Measurements from ENCODE around the gene ACTN4.

DNA sequence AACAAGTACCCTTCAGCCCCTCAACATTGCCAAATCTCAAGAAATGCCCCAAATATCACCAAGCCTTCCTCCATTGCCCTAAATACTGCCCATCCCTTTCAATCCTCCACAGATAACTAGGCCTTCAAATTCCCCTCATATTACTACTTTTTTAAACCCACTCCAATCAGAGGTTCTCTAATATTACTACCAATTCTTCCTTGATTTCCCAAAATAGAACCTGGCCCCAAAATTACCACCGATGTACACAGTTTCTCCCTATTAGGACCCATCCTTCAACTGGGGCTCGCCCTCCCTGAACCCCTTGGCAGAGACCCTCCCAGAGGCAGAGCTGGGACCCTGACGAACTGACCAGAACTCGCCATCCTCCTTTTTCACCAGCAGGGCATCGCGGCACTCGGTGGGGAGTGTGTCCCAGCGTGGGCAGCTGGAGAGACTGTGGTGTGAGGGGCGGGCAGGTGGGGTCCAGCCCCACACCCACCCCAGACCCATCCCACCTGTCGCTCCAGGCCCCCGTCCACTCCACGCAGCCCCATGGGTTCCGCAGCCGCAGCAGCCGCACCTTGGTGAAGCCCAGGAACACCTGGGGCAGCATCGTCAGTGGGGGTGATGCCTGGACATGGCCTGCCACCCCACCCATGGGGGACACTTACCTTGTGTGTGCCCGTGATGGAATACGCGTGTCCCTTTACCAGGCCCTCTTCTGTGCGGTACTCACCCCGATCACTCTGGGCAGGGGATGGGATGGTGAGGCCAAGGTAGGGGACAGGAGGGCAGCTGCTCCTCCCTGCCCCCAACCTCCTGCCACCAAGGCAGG is 90.7 kb downstream of the ACTN4 start:
- TF ChIP-seq, protein P1, sequence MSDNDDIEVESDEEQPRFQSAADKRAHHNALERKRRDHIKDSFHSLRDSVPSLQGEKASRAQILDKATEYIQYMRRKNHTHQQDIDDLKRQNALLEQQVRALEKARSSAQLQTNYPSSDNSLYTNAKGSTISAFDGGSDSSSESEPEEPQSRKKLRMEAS (IDR thresholded peaks at IDR 0.05; ENCODE audit: low read depth, low read length): no peak
- TF ChIP-seq, protein P2, sequence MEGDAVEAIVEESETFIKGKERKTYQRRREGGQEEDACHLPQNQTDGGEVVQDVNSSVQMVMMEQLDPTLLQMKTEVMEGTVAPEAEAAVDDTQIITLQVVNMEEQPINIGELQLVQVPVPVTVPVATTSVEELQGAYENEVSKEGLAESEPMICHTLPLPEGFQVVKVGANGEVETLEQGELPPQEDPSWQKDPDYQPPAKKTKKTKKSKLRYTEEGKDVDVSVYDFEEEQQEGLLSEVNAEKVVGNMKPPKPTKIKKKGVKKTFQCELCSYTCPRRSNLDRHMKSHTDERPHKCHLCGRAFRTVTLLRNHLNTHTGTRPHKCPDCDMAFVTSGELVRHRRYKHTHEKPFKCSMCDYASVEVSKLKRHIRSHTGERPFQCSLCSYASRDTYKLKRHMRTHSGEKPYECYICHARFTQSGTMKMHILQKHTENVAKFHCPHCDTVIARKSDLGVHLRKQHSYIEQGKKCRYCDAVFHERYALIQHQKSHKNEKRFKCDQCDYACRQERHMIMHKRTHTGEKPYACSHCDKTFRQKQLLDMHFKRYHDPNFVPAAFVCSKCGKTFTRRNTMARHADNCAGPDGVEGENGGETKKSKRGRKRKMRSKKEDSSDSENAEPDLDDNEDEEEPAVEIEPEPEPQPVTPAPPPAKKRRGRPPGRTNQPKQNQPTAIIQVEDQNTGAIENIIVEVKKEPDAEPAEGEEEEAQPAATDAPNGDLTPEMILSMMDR (IDR thresholded peaks at IDR 0.05 in 2 of 3, conservative IDR thresholded peaks at IDR 0.05 in 1 of 3; ENCODE audit: control insufficient read depth in 2 of 3, extremely low read depth in 1 of 3, insufficient read depth in 1 of 3, low read depth in 3 of 3, low read length in 3 of 3): no peak
- TF ChIP-seq CREB1 (IDR thresholded peaks at IDR 0.05; ENCODE audit: low read depth) (no peak), EP300 (IDR thresholded peaks at IDR 0.05; ENCODE audit: borderline replicate concordance in 1 of 2, control insufficient read depth in 1 of 2, low read depth in 2 of 2, low read length in 2 of 2) (no peak), CHD2 (IDR thresholded peaks at IDR 0.05; ENCODE audit: borderline replicate concordance, low read depth, low read length) (no peak), MXI1 (IDR thresholded peaks at IDR 0.05; ENCODE audit: low read depth, low read length) (no peak), TCF12 (IDR thresholded peaks at IDR 0.05; ENCODE audit: low read depth, low read length) (no peak), CHD4 (IDR thresholded peaks at IDR 0.05) (no peak), GABPA (IDR thresholded peaks at IDR 0.05; ENCODE audit: low read depth) (no peak), ASH2L (IDR thresholded peaks at IDR 0.05; ENCODE audit: borderline replicate concordance, low read depth) (no peak), POLR2AphosphoS5 (IDR thresholded peaks at IDR 0.05; ENCODE audit: low read length) (no peak), SIX5 (IDR thresholded peaks at IDR 0.05; ENCODE audit: low read depth, low read length, severe bottlenecking) (no peak), MEF2A (IDR thresholded peaks at IDR 0.05; ENCODE audit: insufficient read depth, low read depth, low read length) (no peak)
- TF ChIP-seq, protein P3, sequence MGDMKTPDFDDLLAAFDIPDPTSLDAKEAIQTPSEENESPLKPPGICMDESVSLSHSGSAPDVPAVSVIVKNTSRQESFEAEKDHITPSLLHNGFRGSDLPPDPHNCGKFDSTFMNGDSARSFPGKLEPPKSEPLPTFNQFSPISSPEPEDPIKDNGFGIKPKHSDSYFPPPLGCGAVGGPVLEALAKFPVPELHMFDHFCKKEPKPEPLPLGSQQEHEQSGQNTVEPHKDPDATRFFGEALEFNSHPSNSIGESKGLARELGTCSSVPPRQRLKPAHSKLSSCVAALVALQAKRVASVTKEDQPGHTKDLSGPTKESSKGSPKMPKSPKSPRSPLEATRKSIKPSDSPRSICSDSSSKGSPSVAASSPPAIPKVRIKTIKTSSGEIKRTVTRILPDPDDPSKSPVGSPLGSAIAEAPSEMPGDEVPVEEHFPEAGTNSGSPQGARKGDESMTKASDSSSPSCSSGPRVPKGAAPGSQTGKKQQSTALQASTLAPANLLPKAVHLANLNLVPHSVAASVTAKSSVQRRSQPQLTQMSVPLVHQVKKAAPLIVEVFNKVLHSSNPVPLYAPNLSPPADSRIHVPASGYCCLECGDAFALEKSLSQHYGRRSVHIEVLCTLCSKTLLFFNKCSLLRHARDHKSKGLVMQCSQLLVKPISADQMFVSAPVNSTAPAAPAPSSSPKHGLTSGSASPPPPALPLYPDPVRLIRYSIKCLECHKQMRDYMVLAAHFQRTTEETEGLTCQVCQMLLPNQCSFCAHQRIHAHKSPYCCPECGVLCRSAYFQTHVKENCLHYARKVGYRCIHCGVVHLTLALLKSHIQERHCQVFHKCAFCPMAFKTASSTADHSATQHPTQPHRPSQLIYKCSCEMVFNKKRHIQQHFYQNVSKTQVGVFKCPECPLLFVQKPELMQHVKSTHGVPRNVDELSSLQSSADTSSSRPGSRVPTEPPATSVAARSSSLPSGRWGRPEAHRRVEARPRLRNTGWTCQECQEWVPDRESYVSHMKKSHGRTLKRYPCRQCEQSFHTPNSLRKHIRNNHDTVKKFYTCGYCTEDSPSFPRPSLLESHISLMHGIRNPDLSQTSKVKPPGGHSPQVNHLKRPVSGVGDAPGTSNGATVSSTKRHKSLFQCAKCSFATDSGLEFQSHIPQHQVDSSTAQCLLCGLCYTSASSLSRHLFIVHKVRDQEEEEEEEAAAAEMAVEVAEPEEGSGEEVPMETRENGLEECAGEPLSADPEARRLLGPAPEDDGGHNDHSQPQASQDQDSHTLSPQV (IDR thresholded peaks at IDR 0.05): no peak

Data from GM12878 (cell line).